Activated T-cell treated with anti-CD3 and anti-CD28 coated beads, Interleukin-2, amount 50 U/mL, for 72 hours (primary cell): ENCODE results near the gene PHTF2. TPM values are rescaled to one million over a fixed set of nuclear protein-coding genes. Genes with fewer than 3 reads are reported as not detected.
A peak's percentile ranks its signal among the peaks of the same experiment; 100 is the strongest.

Source experiments
- ATAC-seq, 2 donors: fragments of 150-1000 bp; cut with Tn5 transposase; replicated peaks in 1 of 2; 2 replicates each; pipeline ENCODE4 v1.10.0; 2021; ENCODE audit warnings: moderate library complexity in 2 of 2, mild to moderate bottlenecking in 1 of 2
- DNase-seq, 2 donors: peaks; one replicate each; pipeline ENCODE4 v3.0.0; 2021 to 2022; ENCODE audit warnings: mixed read lengths in 1 of 2
- H3K27ac Mint-ChIP-seq: one replicate; pipeline ENCODE4 v1.8.0; 2022; ENCODE audit warnings: mild to moderate bottlenecking, moderate library complexity, mixed read lengths
- H3K27me3 Mint-ChIP-seq: one replicate; pipeline ENCODE4 v1.8.0; 2022; ENCODE audit warnings: low read depth, mixed read lengths
- H3K36me3 Mint-ChIP-seq, 2 donors: one replicate each; pipeline ENCODE4 v1.8.0; 2022; ENCODE audit warnings: mixed read lengths in 2 of 2, mild to moderate bottlenecking in 1 of 2; ENCODE audit not compliant: insufficient read depth in 2 of 2
- H3K4me1 Mint-ChIP-seq: one replicate; pipeline ENCODE4 v1.8.0; 2022; ENCODE audit warnings: low read depth, mixed read lengths
- H3K4me3 Mint-ChIP-seq, 2 donors: one replicate each; pipeline ENCODE4 v1.8.0; 2022; ENCODE audit warnings: mild to moderate bottlenecking in 2 of 2, mixed read lengths in 2 of 2, moderate library complexity in 2 of 2
- H3K9me3 Mint-ChIP-seq, 2 donors: one replicate each; pipeline ENCODE4 v1.8.0; 2022; ENCODE audit warnings: mixed read lengths in 2 of 2
- total RNA-seq, 2 donors: library from RNA; stranded (reverse); gene quantifications; one replicate each; pipeline ENCODE4 v1.2.3, GENCODE V29; 2022

PHTF2 gene
- total RNA-seq, 2 donors from 2014 or later, result 16.3 to 25.5 TPM

GRCh38 chr7:77799078-77799964, 748 bp downstream of the PHTF2 start:
- peak; percentile 36 to 40 for DNase-seq
- no peak for ATAC-seq
- H3K36me3 Mint-ChIP-seq, result peaks cover 2 to 6% of the 10 kb centered on the region in 2 donors
- H3K4me3 Mint-ChIP-seq, result peak overlapping the region; percentile 93 to 97
- no peaks in the 10 kb centered on the region for H3K9me3 Mint-ChIP-seq
- H3K27ac Mint-ChIP-seq, result peak overlapping the region; percentile 96
- H3K27me3 Mint-ChIP-seq, result no peaks in the 10 kb centered on the region
- peaks cover 73% of the 10 kb centered on the region for H3K4me1 Mint-ChIP-seq

GRCh38 chr7:77800158-77800557, 1.6 kb downstream of the PHTF2 start:
- H3K27me3 Mint-ChIP-seq, result no peaks in the 10 kb centered on the region
- H3K4me1 Mint-ChIP-seq, result peaks cover 75% of the 10 kb centered on the region
- H3K36me3 Mint-ChIP-seq, result peaks cover 6% of the 10 kb centered on the region in 2 donors
- ATAC-seq, result no peak
- DNase-seq, result peak in 1 of 2 donors; percentile 7
- peaks cover 0 to 3% of the 10 kb centered on the region in 2 donors for H3K9me3 Mint-ChIP-seq
- peak overlapping the region; percentile 93 to 97 for H3K4me3 Mint-ChIP-seq
- H3K27ac Mint-ChIP-seq, result peak overlapping the region; percentile 96

GRCh38 chr7:77800730-77801129, 2.2 kb downstream of the PHTF2 start:
- Mint-ChIP-seq H3K9me3 (peaks cover 0 to 6% of the 10 kb centered on the region in 2 donors), H3K4me3 (peak overlapping the region; percentile 93 to 97), H3K27me3 (no peaks in the 10 kb centered on the region), H3K27ac (peak overlapping the region; percentile 96), H3K36me3 (peaks cover 6 to 11% of the 10 kb centered on the region in 2 donors), H3K4me1 (peaks cover 77% of the 10 kb centered on the region)
- DNase-seq (no peak), ATAC-seq (no peak)

- Mint-ChIP-seq H3K9me3 (peaks cover 4 to 16% of the 10 kb centered on the region in 2 donors), H3K27ac (peak overlapping the region; percentile 87), H3K27me3 (no peaks in the 10 kb centered on the region), H3K4me3 (peak overlapping the region in 1 of 2 donors; percentile 84), H3K4me1 (peaks cover 60% of the 10 kb centered on the region), H3K36me3 (peaks cover 13 to 27% of the 10 kb centered on the region in 2 donors)
- DNase-seq (no peak), ATAC-seq (no peak)
These were observed 4.2 kb downstream of the PHTF2 start for GRCh38 chr7:77802557-77803405.

- Mint-ChIP-seq H3K4me1 (peaks cover 49% of the 10 kb centered on the region), H3K36me3 (peaks cover 11 to 35% of the 10 kb centered on the region in 2 donors), H3K9me3 (peaks cover 8 to 16% of the 10 kb centered on the region in 2 donors), H3K27me3 (no peaks in the 10 kb centered on the region), H3K27ac (no peak overlapping the region), H3K4me3 (no peak overlapping the region)
- DNase-seq, result no peak
- no peak for ATAC-seq
These were observed 7.9 kb downstream of the PHTF2 start for GRCh38 chr7:77806425-77806824.

- H3K4me3 Mint-ChIP-seq, result peak overlapping the region in 1 of 2 donors; percentile 2
- ATAC-seq, result no peak
- peaks cover 49% of the 10 kb centered on the region for H3K4me1 Mint-ChIP-seq
- H3K27ac Mint-ChIP-seq, result peak overlapping the region; percentile 20
- no peak for DNase-seq
- no peaks in the 10 kb centered on the region for H3K27me3 Mint-ChIP-seq
- H3K9me3 Mint-ChIP-seq, result peaks cover 8 to 16% of the 10 kb centered on the region in 2 donors
- peaks cover 11 to 35% of the 10 kb centered on the region in 2 donors for H3K36me3 Mint-ChIP-seq
These were observed 9.9 kb downstream of the PHTF2 start for GRCh38 chr7:77808517-77808916.

- Mint-ChIP-seq H3K27ac (peak overlapping the region; percentile 46), H3K4me3 (peak overlapping the region in 1 of 2 donors; percentile 44), H3K9me3 (peaks cover 8 to 10% of the 10 kb centered on the region in 2 donors), H3K4me1 (peaks cover 27% of the 10 kb centered on the region), H3K36me3 (peaks cover 12 to 24% of the 10 kb centered on the region in 2 donors), H3K27me3 (no peaks in the 10 kb centered on the region)
- DNase-seq, result no peak
- no peak for ATAC-seq
These were observed 13.1 kb downstream of the PHTF2 start for GRCh38 chr7:77811516-77812289.

GRCh38 chr7:77812290-77812685, 13.7 kb downstream of the PHTF2 start:
- Mint-ChIP-seq H3K36me3 (peaks cover 13 to 25% of the 10 kb centered on the region in 2 donors), H3K27me3 (no peaks in the 10 kb centered on the region), H3K4me1 (peaks cover 27% of the 10 kb centered on the region), H3K9me3 (peaks cover 8 to 10% of the 10 kb centered on the region in 2 donors), H3K4me3 (peak overlapping the region in 1 of 2 donors; percentile 44), H3K27ac (peak overlapping the region; percentile 47)
- DNase-seq (no peak), ATAC-seq (peak in 1 of 2 donors; percentile 43)

GRCh38 chr7:77813180-77813579, 14.6 kb downstream of the PHTF2 start:
- Mint-ChIP-seq H3K4me1 (peaks cover 27% of the 10 kb centered on the region), H3K9me3 (peaks cover 6 to 11% of the 10 kb centered on the region in 2 donors), H3K27ac (peak overlapping the region; percentile 9), H3K27me3 (no peaks in the 10 kb centered on the region), H3K36me3 (peaks cover 16 to 23% of the 10 kb centered on the region in 2 donors), H3K4me3 (peak overlapping the region in 1 of 2 donors; percentile 7)
- DNase-seq (no peak), ATAC-seq (no peak)

GRCh38 chr7:77819021-77819420, 20.4 kb downstream of the PHTF2 start:
- peaks cover 46 to 59% of the 10 kb centered on the region in 2 donors for H3K36me3 Mint-ChIP-seq
- H3K4me3 Mint-ChIP-seq, result no peak overlapping the region
- no peaks in the 10 kb centered on the region for H3K27me3 Mint-ChIP-seq
- no peak for ATAC-seq
- peaks cover 17% of the 10 kb centered on the region for H3K4me1 Mint-ChIP-seq
- H3K27ac Mint-ChIP-seq, result no peak overlapping the region
- H3K9me3 Mint-ChIP-seq, result peaks cover 26 to 35% of the 10 kb centered on the region in 2 donors
- no peak for DNase-seq

GRCh38 chr7:77820967-77821366, 22.4 kb downstream of the PHTF2 start:
- peaks cover 19% of the 10 kb centered on the region for H3K4me1 Mint-ChIP-seq
- H3K27me3 Mint-ChIP-seq, result no peaks in the 10 kb centered on the region
- H3K36me3 Mint-ChIP-seq, result peaks cover 51 to 66% of the 10 kb centered on the region in 2 donors
- ATAC-seq (no peak), DNase-seq (no peak)
- no peak overlapping the region for H3K4me3 Mint-ChIP-seq
- no peak overlapping the region for H3K27ac Mint-ChIP-seq
- peaks cover 28 to 39% of the 10 kb centered on the region in 2 donors for H3K9me3 Mint-ChIP-seq

GRCh38 chr7:77822269-77822668, 23.7 kb downstream of the PHTF2 start:
- H3K27me3 Mint-ChIP-seq, result no peaks in the 10 kb centered on the region
- peaks cover 19% of the 10 kb centered on the region for H3K4me1 Mint-ChIP-seq
- ATAC-seq (no peak), DNase-seq (no peak)
- H3K36me3 Mint-ChIP-seq, result peaks cover 44 to 57% of the 10 kb centered on the region in 2 donors
- no peak overlapping the region for H3K4me3 Mint-ChIP-seq
- H3K27ac Mint-ChIP-seq, result no peak overlapping the region
- H3K9me3 Mint-ChIP-seq, result peaks cover 22 to 36% of the 10 kb centered on the region in 2 donors
